Hepatocyte (in vitro differentiated cells): ENCODE measurements around the gene BPHL. TPM values are rescaled to one million over a fixed set of nuclear protein-coding genes. Genes with fewer than 3 reads are reported as not detected.

ENCODE experiments used
- polyA plus RNA-seq: library from polyadenylated mRNA; unstranded; fragments of >200 nt; fragmentation: Nextera tagmentation; extraction: Ambion mirVana; gene quantifications from 2 replicates; pipeline ENCODE4 v1.2.1, GENCODE V29; 2016
- small RNA-seq: library from RNA; depleted of rRNA; stranded (forward); fragments of <200 nt; gene quantifications from one replicate; pipeline ENCODE3, GENCODE V24; 2014
- total RNA-seq: library from RNA; depleted of rRNA; stranded (reverse); fragments of >200 nt; gene quantifications from 2 replicates; pipeline ENCODE4 v1.2.3, GENCODE V29; 2014

BPHL gene
- total and polyA plus RNA-seq, 2 experiments from 2014 or later, result 52.0 to 77.0 TPM

Small RNA genes lying within 50 kb of the gene (small RNA-seq; reads per million reads assigned to genes)
- gene RNA5SP201, result not detected

Other genes with a start within 250 kb of the BPHL start
- gene SERPINB9, start 215.4 kb upstream of the BPHL start, total RNA-seq, result 37.2 and 51.1 TPM in 2 replicates
- 60.5 and 70.0 TPM in 2 replicates for gene SERPINB9, start 215.4 kb upstream of the BPHL start, polyA plus RNA-seq
- 77.7 and 87.9 TPM in 2 replicates for gene SERPINB6, start 147.1 kb upstream of the BPHL start, total RNA-seq
- gene SERPINB6, start 147.1 kb upstream of the BPHL start, polyA plus RNA-seq, result 109 and 117 TPM in 2 replicates
- gene NQO2, start 118.8 kb upstream of the BPHL start, total RNA-seq, result 22.5 and 23.4 TPM in 2 replicates
- gene NQO2, start 118.8 kb upstream of the BPHL start, polyA plus RNA-seq, result 28.6 and 38.5 TPM in 2 replicates
- 16.2 and 21.0 TPM in 2 replicates for gene RIPK1, start 50.2 kb upstream of the BPHL start, total RNA-seq
- gene RIPK1, start 50.2 kb upstream of the BPHL start, polyA plus RNA-seq, result 14.0 and 14.6 TPM in 2 replicates
- 97.2 and 115 TPM in 2 replicates for gene TUBB2A, start 38.8 kb downstream of the BPHL start, total RNA-seq
- gene TUBB2A, start 38.8 kb downstream of the BPHL start, polyA plus RNA-seq, result 183 and 185 TPM in 2 replicates
- 72.0 and 72.2 TPM in 2 replicates for gene TUBB2B, start 108.9 kb downstream of the BPHL start, total RNA-seq
- gene TUBB2B, start 108.9 kb downstream of the BPHL start, polyA plus RNA-seq, result 31.2 and 36.4 TPM in 2 replicates
- gene PSMG4, start 140.2 kb downstream of the BPHL start, total RNA-seq, result 8.1 and 15.5 TPM in 2 replicates
- gene PSMG4, start 140.2 kb downstream of the BPHL start, polyA plus RNA-seq, result 26.4 and 28.1 TPM in 2 replicates